IPS DF 6.9 (cell line): ENCODE data around the gene CASP8AP2.

Experiments
- DNase-seq: peaks from one replicate; pipeline ENCODE4 v3.0.0-alpha.2; 2013; ENCODE audit warnings: low read depth, low spot score
- H3K27ac ChIP-seq: one replicate; pipeline ENCODE4 v1.5.1; 2013; ENCODE audit warnings: low read length, control low read depth
- H3K27me3 ChIP-seq: 2 replicates; pipeline ENCODE4 v1.6.1; 2013; ENCODE audit warnings: mild to moderate bottlenecking, low read length; ENCODE audit not compliant: control insufficient read depth, insufficient read depth
- H3K36me3 ChIP-seq: 2 replicates; pipeline ENCODE4 v1.6.1; 2013; ENCODE audit warnings: low read length; ENCODE audit not compliant: control insufficient read depth, insufficient read depth
- H3K4me1 ChIP-seq: 2 replicates; pipeline ENCODE4 v1.6.1; 2013; ENCODE audit warnings: low read length; ENCODE audit not compliant: control insufficient read depth, insufficient read depth
- H3K4me3 ChIP-seq: 2 replicates; pipeline ENCODE4 v1.5.1; 2013; ENCODE audit warnings: mild to moderate bottlenecking, low read length
- H3K9me3 ChIP-seq: 2 replicates; pipeline ENCODE4 v1.6.1; 2013; ENCODE audit warnings: low read length, inconsistent platforms; ENCODE audit not compliant: control insufficient read depth, insufficient read depth
- WGBS: extraction: QIAGEN DNeasy Blood & Tissue Kit; methylation state at CpG from one replicate; pipeline ENCODE4 v1.1.7; 2013; ENCODE audit warnings: mixed read lengths, missing lambda C conversion rate; ENCODE audit not compliant: insufficient read length, insufficient coverage; 5-methylcytosine and 5-hydroxymethylcytosine counted together

CASP8AP2 gene

GRCh38 chr6:89916136-89916920 is 86.6 kb downstream of the CASP8AP2 start:
- no peaks in the 10 kb centered on the region for H3K9me3 ChIP-seq
- no peak for DNase-seq
- no peaks in the 10 kb centered on the region for H3K36me3 ChIP-seq
- H3K4me3 ChIP-seq, result no peak overlapping the region
- no peak overlapping the region for H3K27ac ChIP-seq
- H3K27me3 ChIP-seq, result no peaks in the 10 kb centered on the region
- H3K4me1 ChIP-seq, result 0 out of 2 replicates have a peak, but pooled peaks cover 3% of the 10 kb centered on the region
- no CpG with 5 or more reads among the region's 3 CpGs for WGBS

GRCh38 chr6:89917216-89917615 is 87.5 kb downstream of the CASP8AP2 start:
- no peak for DNase-seq
- H3K27me3 ChIP-seq, result no peaks in the 10 kb centered on the region
- no peak overlapping the region for H3K4me3 ChIP-seq
- H3K27ac ChIP-seq, result no peak overlapping the region
- no peaks in the 10 kb centered on the region for H3K36me3 ChIP-seq
- WGBS, result no CpG with 5 or more reads among the region's 4 CpGs
- 0 out of 2 replicates have a peak, but pooled peaks cover 3% of the 10 kb centered on the region for H3K4me1 ChIP-seq
- no peaks in the 10 kb centered on the region for H3K9me3 ChIP-seq

GRCh38 chr6:89917801-89918366 is 88.2 kb downstream of the CASP8AP2 start:
- no CpG with 5 or more reads among the region's 3 CpGs for WGBS

More at GRCh38 chr6:89917801-89918366, 88.2 kb downstream of the CASP8AP2 start:
- Histone ChIP-seq H3K27me3 (no peaks in the 10 kb centered on the region), H3K9me3 (no peaks in the 10 kb centered on the region), H3K4me1 (0 out of 2 replicates have a peak, but pooled peaks cover 3% of the 10 kb centered on the region), H3K36me3 (no peaks in the 10 kb centered on the region), H3K4me3 (no peak overlapping the region), H3K27ac (no peak overlapping the region)
- no peak for DNase-seq
